Endothelial cell of umbilical vein (primary cell): ENCODE results near the gene RAMACL. TPM values are rescaled to one million over a fixed set of nuclear protein-coding genes. Genes with fewer than 3 reads are reported as not detected.

ENCODE experiments used
- BruUV-seq: library from RNA; stranded (reverse); fragments of 400-500 nt; replicated peaks from 2 replicates; lab custom pipeline; 2021; lab: Mats Ljungman, UMichigan
- CTCF ChIA-PET: fragments of 300-600, 350-600 bp; sonication (Branson Sonifier 250); formaldehyde crosslinking; loops from one replicate; lab custom pipeline; 2021; ENCODE audit warnings: antibody characterized with exemption, inconsistent platforms; lab: Charles Lee
- POLR2A ChIA-PET: fragments of 300-600, 350-600 bp; sonication (Branson Sonifier 250); formaldehyde crosslinking; loops from one replicate; lab custom pipeline; 2021; ENCODE audit warnings: antibody characterized with exemption, inconsistent platforms; lab: Charles Lee
- DNase-seq: peaks from one replicate; pipeline ENCODE4 v3.0.0-alpha.2; 2011; ENCODE audit warnings: low read depth, low spot score
- FAIRE-seq: peaks from 2 replicates; lab custom pipeline; 2011; peaks lifted over from hg19 to GRCh38; lab: Jason Lieb, UNC
- H2AFZ ChIP-seq: 2 replicates; pipeline ENCODE4 v1.6.0; 2012; ENCODE audit warnings: low read depth, low read length, control low read depth, inconsistent platforms
- H3K27ac ChIP-seq: 2 replicates; pipeline ENCODE4 v1.5.1; 2011; ENCODE audit warnings: low read depth, mild to moderate bottlenecking, control low read depth, low read length, moderate library complexity; ENCODE audit not compliant: insufficient read depth
- H3K27me3 ChIP-seq, 2 experiments: 2 replicates each; pipeline versions ENCODE4 v1.6.0 to v1.6.1; 2011; ENCODE audit warnings: low read length in 2 of 2, mixed read lengths in 1 of 2; ENCODE audit not compliant: control insufficient read depth in 2 of 2, insufficient read depth in 2 of 2
- H3K36me3 ChIP-seq, 2 experiments: 2 replicates in 1 of 2; 3 replicates in 1 of 2; pipeline ENCODE4 v1.5.1; 2011; ENCODE audit warnings: low read length in 2 of 2, mild to moderate bottlenecking in 1 of 2, moderate library complexity in 1 of 2; ENCODE audit not compliant: control insufficient read depth in 2 of 2, insufficient read depth in 2 of 2; ENCODE audit errors: extremely low read depth in 1 of 2
- H3K4me1 ChIP-seq: 3 replicates; pipeline ENCODE4 v1.5.1; 2011; ENCODE audit warnings: mild to moderate bottlenecking, low read length; ENCODE audit not compliant: control insufficient read depth, insufficient read depth; ENCODE audit errors: extremely low read depth
- H3K4me2 ChIP-seq: 2 replicates; pipeline ENCODE4 v1.6.1; 2011; ENCODE audit warnings: low read length, control low read depth, mixed read lengths; ENCODE audit not compliant: insufficient read depth
- H3K4me3 ChIP-seq, 3 experiments: fragments of 200-600 bp in 1 of 3; sonication (generic), shearing (Covaris generic) in 1 of 3; replicated peaks in 1 of 3; 2 replicates each; pipeline ENCODE4 v1.5.1; 2011 to 2016; ENCODE audit warnings: control low read depth in 3 of 3, low read length in 3 of 3, mild to moderate bottlenecking in 2 of 3, inconsistent platforms in 1 of 3, low read depth in 1 of 3, moderate library complexity in 1 of 3; ENCODE audit not compliant: insufficient read depth in 1 of 3
- H3K79me2 ChIP-seq: 2 replicates; pipeline ENCODE4 v1.6.0; 2012; ENCODE audit warnings: low read length, inconsistent platforms; ENCODE audit not compliant: control insufficient read depth, insufficient read depth
- H3K9ac ChIP-seq: replicated peaks from 2 replicates; pipeline ENCODE3; 2011; ENCODE audit warnings: low read length, control low read depth; ENCODE audit not compliant: insufficient read depth; ENCODE audit errors: extremely low read depth
- H3K9me1 ChIP-seq: replicated peaks from 3 replicates; pipeline ENCODE4 v1.6.0; 2011; ENCODE audit warnings: mild to moderate bottlenecking, low read length; ENCODE audit not compliant: control insufficient read depth, insufficient read depth; ENCODE audit errors: extremely low read depth
- H3K9me3 ChIP-seq: replicated peaks from 2 replicates; pipeline ENCODE4 v1.5.1; 2012; ENCODE audit warnings: low read length, inconsistent platforms; ENCODE audit not compliant: control insufficient read depth, insufficient read depth
- H4K20me1 ChIP-seq: replicated peaks from 2 replicates; pipeline ENCODE3; 2011; ENCODE audit warnings: mild to moderate bottlenecking, low read length; ENCODE audit not compliant: control insufficient read depth, insufficient read depth; ENCODE audit errors: extremely low read depth
- CTCF ChIP-seq, 2 donors: IDR thresholded peaks; 1 replicate in 1 of 2; 2 replicates in 1 of 2; pipeline ENCODE4 v1.5.1; 2011; ENCODE audit warnings: low read length in 2 of 2, mild to moderate bottlenecking in 2 of 2, moderate library complexity in 2 of 2, control low read depth in 1 of 2, inconsistent platforms in 1 of 2, low read depth in 1 of 2; ENCODE audit not compliant: insufficient read depth in 1 of 2; ENCODE audit errors: extremely low read depth in 1 of 2
- EZH2 ChIP-seq: IDR thresholded peaks from 2 replicates; pipeline ENCODE4 v1.6.1; 2012; ENCODE audit warnings: borderline replicate concordance, low read depth, mild to moderate bottlenecking, moderate library complexity, low read length, inconsistent platforms; ENCODE audit not compliant: severe bottlenecking
- GATA2 ChIP-seq: IDR thresholded peaks from 2 replicates; pipeline ENCODE4 v1.7.0; 2011; ENCODE audit warnings: low read depth, mild to moderate bottlenecking, moderate library complexity, mixed read lengths, low read length; ENCODE audit not compliant: insufficient read length, insufficient read depth
- JUN ChIP-seq: IDR thresholded peaks from 2 replicates; pipeline ENCODE4 v1.6.1; 2011; ENCODE audit warnings: borderline replicate concordance, low read depth; ENCODE audit not compliant: insufficient read length, insufficient read depth
- MYC ChIP-seq: IDR thresholded peaks from one replicate; pipeline ENCODE4 v1.6.1; 2011; ENCODE audit warnings: mild to moderate bottlenecking, low read depth, low read length
- POLR2AphosphoS5 ChIP-seq: IDR thresholded peaks from 2 replicates; pipeline ENCODE4 v1.6.1; 2012; ENCODE audit warnings: low read depth, mild to moderate bottlenecking, control low read depth, low read length, moderate library complexity; ENCODE audit not compliant: insufficient read depth
- dilution Hi-C: fragments of 300-500 bp; cut with MboI; formaldehyde crosslinking; loops from one replicate; pipeline ENCODE4 v1.15.0; 2019; ENCODE audit warnings: low sequenced_read_pairs; ENCODE audit not compliant: extremely low pct_ligation_motif_present
- intact Hi-C: fragments of 100-400 bp; cut with micrococcal nuclease; formaldehyde crosslinking; loops from one replicate; pipeline ENCODE4 v1.10.0; 2022
- polyA plus RNA-seq, 4 experiments: library from polyadenylated mRNA; depleted of rRNA in 3 of 4; stranded (reverse) in 3 of 4; unstranded in 1 of 4; fragments of >200 nt; gene quantifications; 2 replicates each; pipeline versions ENCODE4 v1.2.1 to v1.2.3, GENCODE V29; 2011 to 2012; ENCODE audit warnings: missing spikeins in 1 of 4
- total RNA-seq: library from RNA; stranded (reverse); gene quantifications from 2 replicates; pipeline ENCODE4 v1.2.3, GENCODE V29; 2021

The RAMACL gene
- total and polyA plus RNA-seq, 2 donors (not counting 3 experiments of a cell fraction or from before 2014, with no cell fraction given) = 0.17 to 5.3 TPM

GRCh38 chr6:166544296-166544605 lies 42.2 kb downstream of the RAMACL start:
- DNase-seq (no peak), FAIRE-seq (no peak)
- Histone ChIP-seq H3K4me2 (no peak overlapping the region), H3K27me3 (no peaks in the 10 kb centered on the region), H3K9ac (no peak overlapping the region), H3K79me2 (no peaks in the 10 kb centered on the region), H3K27ac (no peak overlapping the region), H3K9me1 (no peaks in the 10 kb centered on the region), H3K9me3 (no peaks in the 10 kb centered on the region), H3K4me1 (peaks cover 9% of the 10 kb centered on the region), H3K4me3 (no peak overlapping the region), H2AFZ (no peak overlapping the region), H3K36me3 (peaks cover 3 to 4% of the 10 kb centered on the region in 2 experiments), H4K20me1 (no peaks in the 10 kb centered on the region)
- TF ChIP-seq POLR2AphosphoS5 (no peak), MYC (no peak), EZH2 (no peak), GATA2 (no peak), JUN (no peak), CTCF (IDR thresholded peaks at IDR 0.05; ENCODE audit: extremely low read depth in 1 of 2, insufficient read depth in 1 of 2, low read depth in 1 of 2, low read length in 2 of 2) (no peak)
- BruUV-seq = no TSS peak
- POLR2A ChIA-PET = no interaction called here
- intact Hi-C loops (no loop called here), dilution Hi-C loops (no loop called here)
- CTCF ChIA-PET = interaction anchor here (1.1 kb wide), 1 partner anchor 11 kb away, joined by 3 read pairs; no protein-coding TSS in a partner anchor
